ENCODE results near the gene NUDT8.
A peak's percentile ranks its signal among the peaks of the same experiment; 100 is the strongest.
"Not testable (repeated sequence)": the region's sequence is repeated elsewhere in the genome, so short reads cannot be mapped to it uniquely, and the experiment has no call there.

Gene NUDT8

GRCh38 chr11:67588899-67589415 lies 40.8 kb downstream of the NUDT8 start:
- not testable (repeated sequence) for DNase-seq (ENCODE audit: low read depth)

GRCh38 chr11:67588136-67588503 lies 41.6 kb downstream of the NUDT8 start:
- DNase-seq (ENCODE audit: low read depth), result no peak

- DNase-seq (ENCODE audit: low read depth), result no peak
Observed at GRCh38 chr11:67586568-67587250, 43.0 kb downstream of the NUDT8 start.

DNA sequence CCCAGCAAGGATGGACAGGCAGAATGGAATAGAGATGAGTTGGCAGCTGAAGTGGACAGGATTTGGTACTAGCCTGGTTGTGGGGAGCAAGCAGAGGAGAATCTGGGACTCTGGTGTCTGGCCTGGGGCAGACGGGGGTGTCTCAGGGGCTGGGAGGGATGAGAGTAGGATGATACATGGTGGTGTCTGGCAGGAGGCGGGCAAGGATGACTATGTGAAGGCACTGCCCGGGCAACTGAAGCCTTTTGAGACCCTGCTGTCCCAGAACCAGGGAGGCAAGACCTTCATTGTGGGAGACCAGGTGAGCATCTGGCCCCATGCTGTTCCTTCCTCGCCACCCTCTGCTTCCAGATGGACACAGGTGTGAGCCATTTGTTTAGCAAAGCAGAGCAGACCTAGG lies 43.8 kb downstream of the NUDT8 start:
- no peak for DNase-seq (ENCODE audit: low read depth)

DNA sequence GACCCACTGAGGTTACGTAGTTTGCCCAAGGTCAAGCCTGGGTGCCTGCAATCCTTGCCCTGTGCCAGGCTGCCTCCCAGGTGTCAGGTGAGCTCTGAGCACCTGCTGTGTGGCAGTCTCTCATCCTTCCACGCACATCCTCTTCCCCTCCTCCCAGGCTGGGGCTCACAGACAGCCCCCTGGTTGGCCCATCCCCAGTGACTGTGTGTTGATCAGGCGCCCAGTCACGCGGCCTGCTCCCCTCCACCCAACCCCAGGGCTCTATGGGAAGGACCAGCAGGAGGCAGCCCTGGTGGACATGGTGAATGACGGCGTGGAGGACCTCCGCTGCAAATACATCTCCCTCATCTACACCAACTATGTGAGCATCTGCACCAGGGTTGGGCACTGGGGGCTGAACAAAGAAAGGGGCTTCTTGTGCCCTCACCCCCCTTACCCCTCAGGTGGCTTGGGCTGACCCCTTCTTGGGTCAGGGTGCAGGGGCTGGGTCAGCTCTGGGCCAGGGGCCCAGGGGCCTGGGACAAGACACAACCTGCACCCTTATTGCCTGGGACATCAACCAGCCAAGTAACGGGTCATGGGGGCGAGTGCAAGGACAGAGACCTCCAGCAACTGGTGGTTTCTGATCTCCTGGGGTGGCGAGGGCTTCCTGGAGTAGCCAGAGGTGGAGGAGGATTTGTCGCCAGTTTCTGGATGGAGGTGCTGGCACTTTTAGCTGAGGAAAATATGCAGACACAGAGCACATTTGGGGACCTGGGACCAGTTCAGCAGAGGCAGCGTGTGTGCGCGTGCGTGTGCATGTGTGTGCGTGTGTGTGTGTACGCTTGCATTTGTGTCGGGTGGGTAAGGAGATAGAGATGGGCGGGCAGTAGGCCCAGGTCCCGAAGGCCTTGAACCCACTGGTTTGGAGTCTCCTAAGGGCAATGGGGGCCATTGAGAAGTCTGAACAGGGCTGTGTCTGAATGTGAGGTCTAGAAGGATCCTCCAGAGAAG lies 44.6 kb downstream of the NUDT8 start:
- DNase-seq (ENCODE audit: low read depth), result no peak

GRCh38 chr11:67584205-67584880 lies 45.4 kb downstream of the NUDT8 start:
- DNase-seq (ENCODE audit: low read depth), result no peak

DNA sequence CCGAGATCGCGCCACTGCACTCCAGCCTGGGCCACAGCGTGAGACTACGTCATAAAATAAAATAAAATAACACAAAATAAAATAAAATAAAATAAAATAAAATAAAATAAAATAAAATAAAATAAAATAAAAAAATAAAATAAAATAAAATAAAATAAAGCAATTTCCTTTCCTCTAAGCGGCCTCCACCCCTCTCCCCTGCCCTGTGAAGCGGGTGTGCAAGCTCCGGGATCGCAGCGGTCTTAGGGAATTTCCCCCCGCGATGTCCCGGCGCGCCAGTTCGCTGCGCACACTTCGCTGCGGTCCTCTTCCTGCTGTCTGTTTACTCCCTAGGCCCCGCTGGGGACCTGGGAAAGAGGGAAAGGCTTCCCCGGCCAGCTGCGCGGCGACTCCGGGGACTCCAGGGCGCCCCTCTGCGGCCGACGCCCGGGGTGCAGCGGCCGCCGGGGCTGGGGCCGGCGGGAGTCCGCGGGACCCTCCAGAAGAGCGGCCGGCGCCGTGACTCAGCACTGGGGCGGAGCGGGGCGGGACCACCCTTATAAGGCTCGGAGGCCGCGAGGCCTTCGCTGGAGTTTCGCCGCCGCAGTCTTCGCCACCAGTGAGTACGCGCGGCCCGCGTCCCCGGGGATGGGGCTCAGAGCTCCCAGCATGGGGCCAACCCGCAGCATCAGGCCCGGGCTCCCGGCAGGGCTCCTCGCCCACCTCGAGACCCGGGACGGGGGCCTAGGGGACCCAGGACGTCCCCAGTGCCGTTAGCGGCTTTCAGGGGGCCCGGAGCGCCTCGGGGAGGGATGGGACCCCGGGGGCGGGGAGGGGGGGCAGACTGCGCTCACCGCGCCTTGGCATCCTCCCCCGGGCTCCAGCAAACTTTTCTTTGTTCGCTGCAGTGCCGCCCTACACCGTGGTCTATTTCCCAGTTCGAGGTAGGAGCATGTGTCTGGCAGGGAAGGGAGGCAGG lies 46.2 kb downstream of the NUDT8 start, which contains the start of gene GSTP1:
Gene GSTP1, plus strand, starts transcription at position 566 of the 958 bp plus-strand sequence. Its CDS starts 32 bp downstream, at position 598.
- DNase-seq (ENCODE audit: low read depth), result peak; percentile 74

- no peak for DNase-seq (ENCODE audit: low read depth)
Observed at GRCh38 chr11:67582011-67582410, 47.7 kb downstream of the NUDT8 start.

- DNase-seq (ENCODE audit: low read depth), result no peak
Observed at GRCh38 chr11:67581469-67581868, 48.3 kb downstream of the NUDT8 start.

- DNase-seq (ENCODE audit: low read depth), result no peak
Observed at GRCh38 chr11:67577951-67578350, 51.8 kb downstream of the NUDT8 start.
